Ishikawa (cell line): Measurements from ENCODE around the gene DAPK3.
A peak's percentile ranks its signal among the peaks of the same experiment; 100 is the strongest.

ENCODE experiments used
- CEBPB ChIP-seq: IDR thresholded peaks from 2 replicates; pipeline ENCODE4 v1.6.1; 2012
- CREB1 ChIP-seq: IDR thresholded peaks from 2 replicates; pipeline ENCODE4 v1.6.1; 2012; ENCODE audit warnings: low read depth
- EGR1 ChIP-seq: IDR thresholded peaks from 2 replicates; pipeline ENCODE4 v1.6.1; 2012
- EP300 ChIP-seq: IDR thresholded peaks from 2 replicates; pipeline ENCODE4 v1.6.1; 2012; ENCODE audit warnings: borderline replicate concordance
- FOXM1 ChIP-seq: IDR thresholded peaks from 2 replicates; pipeline ENCODE4 v1.6.1; 2012; ENCODE audit warnings: low read depth, borderline replicate concordance
- MAX ChIP-seq: IDR thresholded peaks from 2 replicates; pipeline ENCODE4 v1.6.1; 2012
- NFIC ChIP-seq: IDR thresholded peaks from 2 replicates; pipeline ENCODE4 v1.6.1; 2012
- RAD21 ChIP-seq: IDR thresholded peaks from 2 replicates; pipeline ENCODE4 v1.6.1; 2012; ENCODE audit warnings: low read depth
- REST ChIP-seq: IDR thresholded peaks from 2 replicates; pipeline ENCODE4 v1.6.1; 2012; ENCODE audit warnings: low read depth, mild to moderate bottlenecking
- TAF1 ChIP-seq: IDR thresholded peaks from 2 replicates; pipeline ENCODE4 v1.6.1; 2012; ENCODE audit warnings: low read depth, mild to moderate bottlenecking
- TCF12 ChIP-seq: IDR thresholded peaks from 2 replicates; pipeline ENCODE4 v1.6.1; 2012; ENCODE audit warnings: low read depth
- TEAD4 ChIP-seq: IDR thresholded peaks from 2 replicates; pipeline ENCODE4 v1.6.1; 2012
- USF1 ChIP-seq: IDR thresholded peaks from 2 replicates; pipeline ENCODE4 v1.6.1; 2012
- YY1 ChIP-seq: IDR thresholded peaks from 2 replicates; pipeline ENCODE4 v1.6.1; 2012; ENCODE audit warnings: low read depth
- ZBTB7A ChIP-seq: IDR thresholded peaks from 2 replicates; pipeline ENCODE4 v1.6.1; 2012; ENCODE audit warnings: low read depth

Gene DAPK3

GRCh38 chr19:3968556-3969434 lies 2.1 kb downstream of the DAPK3 start:
- TF ChIP-seq YY1 = no peak
- no peak for TF ChIP-seq TAF1
- no peak for TF ChIP-seq NFIC
- TF ChIP-seq TCF12 = peak; percentile 67
- no peak for TF ChIP-seq RAD21
- TF ChIP-seq REST = no peak
- no peak for TF ChIP-seq USF1
- TF ChIP-seq CREB1 = no peak
- TF ChIP-seq FOXM1 = peak; percentile 53; the same call in 1 of the 2 replicates
- peak; percentile 67; the same call in 1 of the 2 replicates for TF ChIP-seq EP300
- no peak for TF ChIP-seq EGR1
- peak; percentile 63; the same call in 1 of the 2 replicates for TF ChIP-seq MAX
- no peak for TF ChIP-seq CEBPB
- peak; percentile 81 for TF ChIP-seq TEAD4
- TF ChIP-seq ZBTB7A = no peak

- TF ChIP-seq MAX (no peak), NFIC (no peak), EGR1 (no peak), FOXM1 (no peak), RAD21 (no peak), USF1 (no peak), TEAD4 (no peak), CREB1 (no peak), TCF12 (no peak), YY1 (no peak), EP300 (no peak), ZBTB7A (no peak), TAF1 (no peak)
These were observed 4.6 kb downstream of the DAPK3 start for GRCh38 chr19:3966051-3967017.

- TF ChIP-seq MAX (no peak), TEAD4 (no peak), EGR1 (no peak), ZBTB7A (no peak)
These were observed 6.4 kb downstream of the DAPK3 start for GRCh38 chr19:3964256-3965194.

- no peak for TF ChIP-seq TCF12
- TF ChIP-seq CREB1 = no peak
- no peak for TF ChIP-seq ZBTB7A
- TF ChIP-seq EP300 = no peak
- no peak for TF ChIP-seq YY1
These were observed 7.2 kb downstream of the DAPK3 start for GRCh38 chr19:3963458-3964255.

- TF ChIP-seq TCF12 (no peak), CREB1 (no peak), FOXM1 (no peak), MAX (no peak), ZBTB7A (no peak), USF1 (no peak), REST (no peak), CEBPB (no peak), YY1 (no peak), TAF1 (no peak), EGR1 (no peak), EP300 (no peak), NFIC (no peak), TEAD4 (no peak), RAD21 (no peak)
These were observed 9.9 kb downstream of the DAPK3 start for GRCh38 chr19:3961007-3961406.
